ENCODE data around the gene KMT2D.

The KMT2D gene, protein sequence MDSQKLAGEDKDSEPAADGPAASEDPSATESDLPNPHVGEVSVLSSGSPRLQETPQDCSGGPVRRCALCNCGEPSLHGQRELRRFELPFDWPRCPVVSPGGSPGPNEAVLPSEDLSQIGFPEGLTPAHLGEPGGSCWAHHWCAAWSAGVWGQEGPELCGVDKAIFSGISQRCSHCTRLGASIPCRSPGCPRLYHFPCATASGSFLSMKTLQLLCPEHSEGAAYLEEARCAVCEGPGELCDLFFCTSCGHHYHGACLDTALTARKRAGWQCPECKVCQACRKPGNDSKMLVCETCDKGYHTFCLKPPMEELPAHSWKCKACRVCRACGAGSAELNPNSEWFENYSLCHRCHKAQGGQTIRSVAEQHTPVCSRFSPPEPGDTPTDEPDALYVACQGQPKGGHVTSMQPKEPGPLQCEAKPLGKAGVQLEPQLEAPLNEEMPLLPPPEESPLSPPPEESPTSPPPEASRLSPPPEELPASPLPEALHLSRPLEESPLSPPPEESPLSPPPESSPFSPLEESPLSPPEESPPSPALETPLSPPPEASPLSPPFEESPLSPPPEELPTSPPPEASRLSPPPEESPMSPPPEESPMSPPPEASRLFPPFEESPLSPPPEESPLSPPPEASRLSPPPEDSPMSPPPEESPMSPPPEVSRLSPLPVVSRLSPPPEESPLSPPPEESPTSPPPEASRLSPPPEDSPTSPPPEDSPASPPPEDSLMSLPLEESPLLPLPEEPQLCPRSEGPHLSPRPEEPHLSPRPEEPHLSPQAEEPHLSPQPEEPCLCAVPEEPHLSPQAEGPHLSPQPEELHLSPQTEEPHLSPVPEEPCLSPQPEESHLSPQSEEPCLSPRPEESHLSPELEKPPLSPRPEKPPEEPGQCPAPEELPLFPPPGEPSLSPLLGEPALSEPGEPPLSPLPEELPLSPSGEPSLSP (N-terminal part only)

DNA sequence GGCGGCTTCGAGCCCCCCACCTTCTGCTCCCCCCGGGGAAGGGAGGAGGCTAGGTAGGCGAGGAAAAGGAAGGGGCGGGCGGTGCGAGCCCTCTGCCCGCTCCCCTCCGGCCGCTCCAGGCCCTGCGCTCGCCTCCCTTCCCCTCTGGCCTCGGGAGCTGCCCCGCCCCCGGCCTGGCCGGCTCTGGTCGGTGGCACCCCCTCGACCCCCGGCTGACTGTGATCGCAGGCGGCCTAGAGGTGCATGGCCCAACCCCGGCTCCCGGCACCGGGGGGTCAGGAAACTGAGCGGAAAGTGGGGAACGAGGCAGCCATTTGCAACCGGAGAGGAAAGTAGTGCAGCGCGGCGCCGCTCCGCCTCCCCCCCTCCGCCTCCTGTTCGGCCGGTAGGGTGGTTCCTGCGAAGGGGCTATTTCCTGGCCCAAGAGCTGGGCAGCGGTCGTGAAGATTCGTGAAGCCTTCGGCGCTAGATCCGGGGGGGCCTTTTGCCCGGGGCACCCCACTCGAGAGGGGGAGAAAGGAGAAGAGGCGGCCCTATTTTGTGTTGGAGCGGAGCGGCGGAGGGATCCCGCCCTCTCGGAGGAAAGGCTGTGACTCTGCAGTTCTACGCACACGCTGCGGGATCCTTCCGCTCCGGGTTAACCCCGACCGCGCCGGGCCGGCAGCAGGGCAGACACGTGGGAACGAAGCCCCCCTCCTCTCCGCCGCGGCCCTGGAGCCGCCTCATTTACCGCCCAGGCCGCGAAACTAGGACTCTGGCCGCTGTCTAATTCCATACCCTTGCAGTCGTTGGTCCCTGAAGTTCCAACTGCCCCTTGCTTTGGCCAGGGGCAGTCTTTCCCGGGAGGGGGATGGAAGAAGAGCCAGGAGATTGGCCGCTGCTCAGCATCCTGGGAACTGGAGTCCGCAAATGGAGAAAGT lies at the start of gene KMT2D:
TSS of gene KMT2D (minus strand) at position 558 of the 920 bp plus-strand sequence. CDS start 5,470 bp downstream, outside the sequence.
- peak; percentile 90 for DNase-seq (ENCODE audit: low read depth)
- TF ChIP-seq CTCF (IDR thresholded peaks at IDR 0.05; ENCODE audit: low read depth, low read length, missing control alignments) = peak; percentile 41
- in situ Hi-C loops (cut with HindIII; ENCODE audit: low sequenced_read_pairs) = loop anchor here (10.0 kb wide), 2 partner anchors 144 to 174 kb away; no protein-coding TSS in a partner anchor
- H3K4me3 ChIP-seq (ENCODE audit: low read depth, low read length) = peak within 1 kb of the TSS; percentile 88

DNA sequence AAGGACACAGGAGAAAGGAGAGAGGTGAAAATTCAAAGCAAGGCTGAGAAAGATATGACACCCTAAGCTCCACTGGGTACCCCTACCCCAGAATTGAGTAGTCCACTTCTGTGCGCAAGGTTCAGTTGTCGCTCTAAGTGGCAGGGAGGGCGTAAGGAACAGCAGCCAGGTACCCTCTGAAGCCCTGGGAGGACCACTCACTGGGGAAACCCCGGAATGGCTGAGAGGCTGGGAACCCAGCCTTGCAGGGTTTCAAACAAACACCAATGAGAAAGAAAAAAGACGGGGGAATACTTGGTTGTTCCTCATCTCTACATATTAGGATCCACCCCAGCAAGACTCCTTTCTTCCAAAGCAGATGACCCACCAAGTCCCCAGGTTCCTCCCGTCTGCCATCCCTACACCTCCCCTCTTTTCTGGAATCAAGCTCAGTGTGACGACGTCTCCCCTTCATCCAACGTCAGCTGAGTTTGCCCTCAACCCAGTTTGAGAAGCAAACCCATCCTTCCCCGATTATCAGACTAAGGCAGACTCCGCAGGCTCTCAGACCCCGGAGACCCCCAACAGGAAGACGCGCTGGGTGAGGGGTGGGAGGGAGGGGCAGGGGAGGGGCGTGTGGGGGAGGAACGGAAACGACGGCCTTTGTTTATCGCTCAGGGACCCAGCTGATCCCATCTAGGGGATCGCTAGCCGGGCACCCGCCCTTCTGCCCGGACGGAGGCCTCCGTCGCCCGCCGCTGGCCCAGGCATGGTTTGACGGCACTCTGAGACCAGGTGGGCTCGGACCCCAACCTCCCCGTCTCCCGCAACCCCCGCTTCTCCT lies 49.3 kb upstream of the KMT2D start:
- DNase-seq (ENCODE audit: low read depth) = no peak
- H3K4me3 ChIP-seq (ENCODE audit: low read depth, low read length) = peak overlapping the region; percentile 79
- in situ Hi-C loops (cut with HindIII; ENCODE audit: low sequenced_read_pairs) = no loop called here
- TF ChIP-seq CTCF (IDR thresholded peaks at IDR 0.05; ENCODE audit: low read depth, low read length, missing control alignments) = no peak

GRCh38 chr12:49108958-49109404 lies 48.4 kb upstream of the KMT2D start:
- in situ Hi-C loops (cut with HindIII; ENCODE audit: low sequenced_read_pairs) = no loop called here
- no peak for DNase-seq (ENCODE audit: low read depth)
- TF ChIP-seq CTCF (IDR thresholded peaks at IDR 0.05; ENCODE audit: low read depth, low read length, missing control alignments) = no peak
- peak overlapping the region; percentile 79 for H3K4me3 ChIP-seq (ENCODE audit: low read depth, low read length)

DNA sequence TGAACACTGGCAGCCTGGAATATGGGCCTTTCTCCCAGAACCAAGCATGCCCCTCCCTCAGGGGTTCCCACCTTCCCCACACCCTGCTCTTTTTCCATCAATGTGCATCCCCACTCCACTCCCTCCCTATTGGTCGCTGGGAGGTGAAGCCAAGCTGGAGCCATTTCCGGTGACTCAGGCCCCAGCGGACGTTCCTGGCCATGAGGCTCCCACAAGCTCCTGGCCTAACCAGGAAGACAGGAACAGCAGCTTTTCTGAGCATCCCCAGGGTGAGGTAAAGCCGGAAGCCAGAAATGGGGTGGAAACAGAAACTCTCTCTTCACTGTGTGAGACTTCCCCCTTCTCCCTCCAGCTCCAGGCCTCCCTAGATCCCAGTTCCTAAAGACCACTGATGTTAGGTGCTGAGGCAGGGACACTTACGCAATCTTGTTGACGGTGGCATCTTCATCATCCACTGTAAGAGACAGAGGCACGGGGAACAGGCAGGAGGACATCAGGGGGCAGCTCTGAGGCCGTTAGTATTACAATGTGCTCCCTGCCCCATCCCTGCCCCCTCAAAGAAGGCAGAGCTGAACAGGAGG lies 45.0 kb upstream of the KMT2D start:
- no peak for TF ChIP-seq CTCF (IDR thresholded peaks at IDR 0.05; ENCODE audit: low read depth, low read length, missing control alignments)
- in situ Hi-C loops (cut with HindIII; ENCODE audit: low sequenced_read_pairs) = no loop called here

GRCh38 chr12:49104822-49105221 lies 44.2 kb upstream of the KMT2D start:
- DNase-seq (ENCODE audit: low read depth) = no peak
- no peak for TF ChIP-seq CTCF (IDR thresholded peaks at IDR 0.05; ENCODE audit: low read depth, low read length, missing control alignments)
- in situ Hi-C loops (cut with HindIII; ENCODE audit: low sequenced_read_pairs) = no loop called here
- no peak overlapping the region for H3K4me3 ChIP-seq (ENCODE audit: low read depth, low read length)

More for the DNA sequence above, 45.0 kb upstream of the KMT2D start:
- DNase-seq (ENCODE audit: low read depth) = no peak
- H3K4me3 ChIP-seq (ENCODE audit: low read depth, low read length) = no peak overlapping the region

Data from astrocyte of the cerebellum (primary cell).